RWPE2 (cell line): ENCODE results near the gene TTLL5.

Source experiments
- ATAC-seq: fragments of 200-7000 bp; cut with Tn5 transposase; 3 replicates; pipeline ENCODE4 v1.9.1; 2021; ENCODE audit warnings: low read depth
- DNase-seq: peaks from one replicate; pipeline ENCODE4 v3.0.0-alpha.2; 2020; ENCODE audit warnings: low spot score
- H3K27ac ChIP-seq: fragments of 450-650 bp; 2 replicates; pipeline ENCODE4 v1.5.1; 2017; ENCODE audit warnings: mild to moderate bottlenecking; ENCODE audit not compliant: poor library complexity, severe bottlenecking
- H3K27me3 ChIP-seq: fragments of 250-450 bp; sonication (Bioruptor Pico); 2 replicates; pipeline ENCODE4 v1.5.1; 2021; ENCODE audit warnings: mild to moderate bottlenecking, moderate library complexity; ENCODE audit not compliant: insufficient read depth, poor library complexity, severe bottlenecking
- H3K36me3 ChIP-seq: fragments of 250-450 bp; sonication (Bioruptor Pico); 2 replicates; pipeline ENCODE4 v1.5.1; 2020; ENCODE audit warnings: low read depth, mild to moderate bottlenecking, moderate library complexity
- H3K4me1 ChIP-seq: fragments of 250-450 bp; sonication (Bioruptor Pico); 2 replicates; pipeline ENCODE4 v1.5.1; 2021; ENCODE audit warnings: mild to moderate bottlenecking, moderate library complexity; ENCODE audit not compliant: insufficient read depth, poor library complexity, severe bottlenecking
- H3K4me3 ChIP-seq: fragments of 250-450 bp; sonication (Bioruptor Pico); 2 replicates; pipeline ENCODE4 v1.5.1; 2021; ENCODE audit warnings: mild to moderate bottlenecking, moderate library complexity; ENCODE audit not compliant: severe bottlenecking
- H3K9me3 ChIP-seq: fragments of 250-450 bp; sonication (Bioruptor Pico); 2 replicates; pipeline ENCODE4 v1.5.1; 2021; ENCODE audit warnings: mild to moderate bottlenecking, moderate library complexity; ENCODE audit not compliant: severe bottlenecking
- CTCF ChIP-seq: fragments of 450-650 bp; IDR thresholded peaks from one replicate; pipeline ENCODE4 v1.5.1; 2017; ENCODE audit warnings: mild to moderate bottlenecking, moderate library complexity; ENCODE audit not compliant: poor library complexity, severe bottlenecking

TTLL5 gene

GRCh38 chr14:75909630-75910029 lies 248.6 kb downstream of the TTLL5 start:
- Histone ChIP-seq H3K27ac (peak overlapping the region; percentile 7), H3K9me3 (no peaks in the 10 kb centered on the region), H3K36me3 (peaks cover 10% of the 10 kb centered on the region), H3K4me1 (peaks cover 13% of the 10 kb centered on the region), H3K4me3 (no peak overlapping the region), H3K27me3 (no peaks in the 10 kb centered on the region)
- DNase-seq: no peak
- no peak for TF ChIP-seq CTCF
- ATAC-seq: peak; percentile 8; the same call in 1 of the 3 replicates

GRCh38 chr14:75910048-75910447 lies 249.0 kb downstream of the TTLL5 start:
- TF ChIP-seq CTCF: no peak
- Histone ChIP-seq H3K27ac (peak overlapping the region; percentile 7), H3K9me3 (no peaks in the 10 kb centered on the region), H3K36me3 (peaks cover 10% of the 10 kb centered on the region), H3K4me3 (no peak overlapping the region), H3K4me1 (peaks cover 13% of the 10 kb centered on the region), H3K27me3 (no peaks in the 10 kb centered on the region)
- ATAC-seq: peak; percentile 79
- DNase-seq: no peak

DNA sequence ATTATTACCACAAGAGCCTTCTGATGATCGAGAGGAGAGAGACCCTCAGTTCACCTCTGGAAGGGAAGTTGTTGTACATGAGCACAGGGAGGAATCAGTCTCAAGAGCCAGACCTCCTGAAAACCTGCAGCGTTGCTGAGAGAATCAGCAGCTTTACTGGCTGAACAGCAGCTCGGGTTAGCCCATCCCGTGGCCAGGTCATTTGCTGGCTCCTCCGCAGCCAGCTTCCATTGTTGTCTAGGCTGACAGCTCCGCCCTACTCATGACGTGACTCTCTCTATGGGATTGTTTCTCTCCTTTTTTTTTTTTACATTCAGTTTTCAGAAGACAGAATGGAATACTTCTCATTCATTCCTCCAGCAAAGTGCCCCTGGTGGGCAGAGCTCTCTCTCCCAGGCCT lies 250.8 kb downstream of the TTLL5 start:
- Histone ChIP-seq H3K36me3 (peaks cover 10% of the 10 kb centered on the region), H3K4me1 (peaks cover 13% of the 10 kb centered on the region), H3K27me3 (no peaks in the 10 kb centered on the region), H3K4me3 (no peak overlapping the region), H3K9me3 (no peaks in the 10 kb centered on the region), H3K27ac (no peak overlapping the region)
- no peak for TF ChIP-seq CTCF
- ATAC-seq: no peak
- DNase-seq: no peak

GRCh38 chr14:75913183-75913582 lies 252.1 kb downstream of the TTLL5 start:
- DNase-seq (no peak), ATAC-seq (no peak)
- Histone ChIP-seq H3K4me3 (no peak overlapping the region), H3K9me3 (no peaks in the 10 kb centered on the region), H3K27me3 (no peaks in the 10 kb centered on the region), H3K36me3 (peaks cover 5% of the 10 kb centered on the region), H3K27ac (no peak overlapping the region), H3K4me1 (peaks cover 13% of the 10 kb centered on the region)
- TF ChIP-seq CTCF: no peak

- ATAC-seq (no peak), DNase-seq (no peak)
- H3K36me3 ChIP-seq: peaks cover 5% of the 10 kb centered on the region
- H3K4me3 ChIP-seq: no peak overlapping the region
- H3K4me1 ChIP-seq: peaks cover 7% of the 10 kb centered on the region
- no peak overlapping the region for H3K27ac ChIP-seq
- H3K27me3 ChIP-seq: no peaks in the 10 kb centered on the region
- no peak for TF ChIP-seq CTCF
- H3K9me3 ChIP-seq: no peaks in the 10 kb centered on the region
Observed at GRCh38 chr14:75915045-75915444, 254.0 kb downstream of the TTLL5 start.
